Measurements from ENCODE around the gene PID1. TPM values are rescaled to one million over a fixed set of nuclear protein-coding genes. Genes with fewer than 3 reads are reported as not detected.

PID1 gene
- polyA plus RNA-seq, 4 donors, result 4.9 to 26.0 (median 14.6) TPM

GRCh38 chr2:229254206-229254605 is 16.9 kb downstream of the PID1 start:
- no peaks in the 10 kb centered on the region for H3K36me3 ChIP-seq (ENCODE audit: control insufficient read depth in 3 of 3, insufficient read depth in 2 of 3, low read depth in 1 of 3, low read length in 3 of 3)
- no peak overlapping the region for H3K27ac ChIP-seq (ENCODE audit: low read depth in 1 of 3, low read length in 2 of 3)
- H3K27me3 ChIP-seq (ENCODE audit: control insufficient read depth in 3 of 3, insufficient read depth in 3 of 3, low read length in 3 of 3), result no peaks in the 10 kb centered on the region
- 45 to 64% (median 55%) methylated on average over 4 of the region's 4 CpGs for WGBS, 3 donors
- H3K4me1 ChIP-seq (ENCODE audit: control insufficient read depth in 3 of 3, insufficient read depth in 2 of 3, low read depth in 1 of 3, low read length in 2 of 3), result no peaks in the 10 kb centered on the region
- H3K9me3 ChIP-seq (ENCODE audit: control insufficient read depth in 2 of 2, insufficient read depth in 1 of 2, low read depth in 1 of 2, low read length in 1 of 2), result no peaks in the 10 kb centered on the region
- FAIRE-seq, result no peak
- H3K4me3 ChIP-seq (ENCODE audit: low read depth in 1 of 3, low read length in 3 of 3), result no peak overlapping the region
- DNase-seq, result no peak

DNA sequence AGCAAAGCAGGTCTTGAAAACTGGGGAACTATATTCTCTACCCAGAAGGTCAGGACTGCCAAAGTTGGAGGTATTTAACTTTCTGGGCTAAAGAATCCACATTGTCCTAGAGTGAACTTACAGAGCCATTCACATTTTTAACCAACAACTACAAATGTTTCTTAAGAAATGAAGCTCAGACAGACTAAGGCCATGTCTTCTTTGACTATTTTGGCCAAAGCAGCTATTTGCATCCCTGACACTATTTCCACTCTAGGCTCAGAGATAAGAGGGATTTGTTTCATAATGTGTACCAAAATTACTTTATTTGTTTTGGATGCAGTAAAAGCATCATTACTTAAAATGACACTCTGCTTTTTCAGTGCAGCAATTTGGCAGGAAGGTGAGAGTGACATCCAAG is 18.1 kb downstream of the PID1 start:
- Histone ChIP-seq H3K9me3 (ENCODE audit: control insufficient read depth in 2 of 2, insufficient read depth in 1 of 2, low read depth in 1 of 2, low read length in 1 of 2) (no peaks in the 10 kb centered on the region), H3K4me1 (ENCODE audit: control insufficient read depth in 3 of 3, insufficient read depth in 2 of 3, low read depth in 1 of 3, low read length in 2 of 3) (no peaks in the 10 kb centered on the region), H3K36me3 (ENCODE audit: control insufficient read depth in 3 of 3, insufficient read depth in 2 of 3, low read depth in 1 of 3, low read length in 3 of 3) (no peaks in the 10 kb centered on the region), H3K27me3 (ENCODE audit: control insufficient read depth in 3 of 3, insufficient read depth in 3 of 3, low read length in 3 of 3) (no peaks in the 10 kb centered on the region), H3K27ac (ENCODE audit: low read depth in 1 of 3, low read length in 2 of 3) (no peak overlapping the region), H3K4me3 (ENCODE audit: low read depth in 1 of 3, low read length in 3 of 3) (no peak overlapping the region)
- FAIRE-seq (no peak), DNase-seq (no peak)

GRCh38 chr2:229252280-229252679 is 18.8 kb downstream of the PID1 start:
- no peaks in the 10 kb centered on the region for H3K27me3 ChIP-seq (ENCODE audit: control insufficient read depth in 3 of 3, insufficient read depth in 3 of 3, low read length in 3 of 3)
- no peak overlapping the region for H3K4me3 ChIP-seq (ENCODE audit: low read depth in 1 of 3, low read length in 3 of 3)
- DNase-seq (no peak), FAIRE-seq (no peak)
- no peaks in the 10 kb centered on the region for H3K4me1 ChIP-seq (ENCODE audit: control insufficient read depth in 3 of 3, insufficient read depth in 2 of 3, low read depth in 1 of 3, low read length in 2 of 3)
- no peak overlapping the region for H3K27ac ChIP-seq (ENCODE audit: low read depth in 1 of 3, low read length in 2 of 3)
- 64 to 71% (median 69%) methylated on average over 1 of the region's 1 CpG for WGBS, 3 donors
- no peaks in the 10 kb centered on the region for H3K9me3 ChIP-seq (ENCODE audit: control insufficient read depth in 2 of 2, insufficient read depth in 1 of 2, low read depth in 1 of 2, low read length in 1 of 2)
- no peaks in the 10 kb centered on the region for H3K36me3 ChIP-seq (ENCODE audit: control insufficient read depth in 3 of 3, insufficient read depth in 2 of 3, low read depth in 1 of 3, low read length in 3 of 3)

DNA sequence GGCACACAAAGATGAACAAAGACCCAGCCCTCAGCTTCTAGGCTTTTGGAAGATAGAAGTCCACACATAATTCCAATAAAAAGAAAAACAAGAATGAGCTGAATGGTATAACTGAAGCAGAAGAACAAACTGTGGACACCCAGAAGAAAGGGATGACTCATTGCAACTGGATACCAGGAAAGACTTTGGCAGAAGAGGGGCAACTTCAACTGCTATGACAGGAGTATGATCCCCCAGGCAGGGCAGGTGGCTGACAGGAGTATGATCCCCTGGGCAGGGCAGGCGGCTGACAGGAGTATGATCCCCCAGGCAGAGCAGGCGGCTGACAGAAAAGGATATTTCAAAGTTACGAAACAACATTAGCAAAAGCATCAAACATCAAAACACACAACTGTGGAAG is 21.6 kb downstream of the PID1 start:
- no peak for FAIRE-seq
- H3K4me3 ChIP-seq (ENCODE audit: low read depth in 1 of 3, low read length in 3 of 3), result no peak overlapping the region
- H3K4me1 ChIP-seq (ENCODE audit: control insufficient read depth in 3 of 3, insufficient read depth in 2 of 3, low read depth in 1 of 3, low read length in 2 of 3), result no peaks in the 10 kb centered on the region

DNA sequence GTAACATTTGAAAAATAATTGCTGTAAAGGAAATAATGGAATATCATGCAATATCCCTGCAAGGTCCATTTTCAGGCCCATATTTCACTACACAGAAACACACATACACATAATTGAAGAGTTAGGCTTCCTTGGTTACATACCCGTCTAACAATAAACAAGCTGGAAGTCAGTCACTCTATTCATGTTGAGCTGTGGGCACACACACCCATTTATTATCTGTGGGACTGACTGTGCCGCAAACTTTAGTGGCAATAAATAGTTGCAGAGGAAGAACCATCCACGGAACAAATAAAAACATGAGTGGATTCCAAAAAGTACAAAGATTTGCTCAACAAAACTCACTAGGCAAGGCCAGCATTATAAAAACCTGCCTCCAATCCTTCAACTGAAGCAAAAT is 24.8 kb downstream of the PID1 start:
- Histone ChIP-seq H3K27me3 (ENCODE audit: control insufficient read depth in 3 of 3, insufficient read depth in 3 of 3, low read length in 3 of 3) (no peaks in the 10 kb centered on the region), H3K4me3 (ENCODE audit: low read depth in 1 of 3, low read length in 3 of 3) (no peak overlapping the region), H3K27ac (ENCODE audit: low read depth in 1 of 3, low read length in 2 of 3) (no peak overlapping the region), H3K9me3 (ENCODE audit: control insufficient read depth in 2 of 2, insufficient read depth in 1 of 2, low read depth in 1 of 2, low read length in 1 of 2) (peaks cover 0 to 15% of the 10 kb centered on the region in 2 donors), H3K36me3 (ENCODE audit: control insufficient read depth in 3 of 3, insufficient read depth in 2 of 3, low read depth in 1 of 3, low read length in 3 of 3) (no peaks in the 10 kb centered on the region), H3K4me1 (ENCODE audit: control insufficient read depth in 3 of 3, insufficient read depth in 2 of 3, low read depth in 1 of 3, low read length in 2 of 3) (no peaks in the 10 kb centered on the region)
- FAIRE-seq (no peak), DNase-seq (no peak)
- 83 to 87% (median 84%) methylated on average over 3 of the region's 3 CpGs for WGBS, 3 donors

More for the DNA sequence above, 21.6 kb downstream of the PID1 start:
- WGBS, 3 donors, result 87 to 95% (median 93%) methylated on average over 3 of the region's 3 CpGs
- Histone ChIP-seq H3K27me3 (ENCODE audit: control insufficient read depth in 3 of 3, insufficient read depth in 3 of 3, low read length in 3 of 3) (no peaks in the 10 kb centered on the region), H3K9me3 (ENCODE audit: control insufficient read depth in 2 of 2, insufficient read depth in 1 of 2, low read depth in 1 of 2, low read length in 1 of 2) (no peaks in the 10 kb centered on the region), H3K36me3 (ENCODE audit: control insufficient read depth in 3 of 3, insufficient read depth in 2 of 3, low read depth in 1 of 3, low read length in 3 of 3) (no peaks in the 10 kb centered on the region), H3K27ac (ENCODE audit: low read depth in 1 of 3, low read length in 2 of 3) (no peak overlapping the region)
- DNase-seq, result no peak

GRCh38 chr2:229244975-229245374 is 26.1 kb downstream of the PID1 start:
- H3K36me3 ChIP-seq (ENCODE audit: control insufficient read depth in 3 of 3, insufficient read depth in 2 of 3, low read depth in 1 of 3, low read length in 3 of 3), result no peaks in the 10 kb centered on the region
- no peaks in the 10 kb centered on the region for H3K27me3 ChIP-seq (ENCODE audit: control insufficient read depth in 3 of 3, insufficient read depth in 3 of 3, low read length in 3 of 3)
- 84 to 90% (median 86%) methylated on average over 2 of the region's 2 CpGs for WGBS, 3 donors
- no peaks in the 10 kb centered on the region for H3K4me1 ChIP-seq (ENCODE audit: control insufficient read depth in 3 of 3, insufficient read depth in 2 of 3, low read depth in 1 of 3, low read length in 2 of 3)
- no peak for FAIRE-seq
- H3K27ac ChIP-seq (ENCODE audit: low read depth in 1 of 3, low read length in 2 of 3), result no peak overlapping the region
- peaks cover 0 to 15% of the 10 kb centered on the region in 2 donors for H3K9me3 ChIP-seq (ENCODE audit: control insufficient read depth in 2 of 2, insufficient read depth in 1 of 2, low read depth in 1 of 2, low read length in 1 of 2)
- no peak for DNase-seq
- no peak overlapping the region for H3K4me3 ChIP-seq (ENCODE audit: low read depth in 1 of 3, low read length in 3 of 3)

DNA sequence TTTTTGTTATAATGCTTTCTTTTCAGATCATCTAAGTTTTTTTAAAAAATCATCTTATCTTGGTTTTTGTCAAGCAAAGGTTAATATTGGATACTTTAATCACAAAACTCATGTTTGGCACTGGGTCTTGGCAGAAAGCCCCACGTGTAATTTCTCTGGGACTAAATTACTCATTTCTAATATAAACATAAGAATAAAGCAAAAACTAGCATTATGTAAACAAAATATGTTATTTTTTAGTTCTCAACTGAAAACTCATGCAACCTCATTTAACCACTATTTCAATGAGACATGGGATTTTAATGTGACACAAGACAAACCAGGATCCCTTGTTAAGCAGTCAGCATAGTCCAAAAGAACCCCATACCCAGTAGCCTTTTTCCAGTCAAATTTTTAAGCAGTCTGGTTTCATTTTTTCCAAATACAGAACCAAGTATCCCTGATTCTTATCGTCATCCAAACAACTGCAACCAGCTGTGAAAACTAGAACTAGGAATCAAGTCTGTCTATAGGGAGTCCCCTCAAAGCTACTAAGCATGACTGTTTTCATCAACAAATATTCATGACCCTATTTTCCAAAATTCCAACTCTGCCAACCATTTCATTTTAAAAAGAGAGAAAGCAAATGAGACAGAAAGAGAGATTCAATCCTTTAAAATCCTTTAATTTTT is 27.1 kb downstream of the PID1 start:
- Histone ChIP-seq H3K4me3 (ENCODE audit: low read depth in 1 of 3, low read length in 3 of 3) (no peak overlapping the region), H3K9me3 (ENCODE audit: control insufficient read depth in 2 of 2, insufficient read depth in 1 of 2, low read depth in 1 of 2, low read length in 1 of 2) (peaks cover 0 to 15% of the 10 kb centered on the region in 2 donors), H3K27ac (ENCODE audit: low read depth in 1 of 3, low read length in 2 of 3) (no peak overlapping the region), H3K27me3 (ENCODE audit: control insufficient read depth in 3 of 3, insufficient read depth in 3 of 3, low read length in 3 of 3) (no peaks in the 10 kb centered on the region), H3K4me1 (ENCODE audit: control insufficient read depth in 3 of 3, insufficient read depth in 2 of 3, low read depth in 1 of 3, low read length in 2 of 3) (no peaks in the 10 kb centered on the region), H3K36me3 (ENCODE audit: control insufficient read depth in 3 of 3, insufficient read depth in 2 of 3, low read depth in 1 of 3, low read length in 3 of 3) (no peaks in the 10 kb centered on the region)
- DNase-seq, result no peak
- 45 to 67% (median 60%) methylated on average over 2 of the region's 2 CpGs for whole genome bisulfite sequencing, 3 donors
- no peak for FAIRE-seq

- no peaks in the 10 kb centered on the region for H3K27me3 ChIP-seq (ENCODE audit: control insufficient read depth in 3 of 3, insufficient read depth in 3 of 3, low read length in 3 of 3)
- H3K36me3 ChIP-seq (ENCODE audit: control insufficient read depth in 3 of 3, insufficient read depth in 2 of 3, low read depth in 1 of 3, low read length in 3 of 3), result no peaks in the 10 kb centered on the region
- H3K4me1 ChIP-seq (ENCODE audit: control insufficient read depth in 3 of 3, insufficient read depth in 2 of 3, low read depth in 1 of 3, low read length in 2 of 3), result no peaks in the 10 kb centered on the region
- H3K4me3 ChIP-seq (ENCODE audit: low read depth in 1 of 3, low read length in 3 of 3), result no peak overlapping the region
- FAIRE-seq (no peak), DNase-seq (no peak)
- peaks cover 0 to 15% of the 10 kb centered on the region in 2 donors for H3K9me3 ChIP-seq (ENCODE audit: control insufficient read depth in 2 of 2, insufficient read depth in 1 of 2, low read depth in 1 of 2, low read length in 1 of 2)
- H3K27ac ChIP-seq (ENCODE audit: low read depth in 1 of 3, low read length in 2 of 3), result no peak overlapping the region
These were observed 30.0 kb downstream of the PID1 start for GRCh38 chr2:229240984-229241491.

- DNase-seq (no peak), FAIRE-seq (no peak)
- H3K27me3 ChIP-seq (ENCODE audit: control insufficient read depth in 3 of 3, insufficient read depth in 3 of 3, low read length in 3 of 3), result no peaks in the 10 kb centered on the region
- peaks cover 0 to 15% of the 10 kb centered on the region in 2 donors for H3K9me3 ChIP-seq (ENCODE audit: control insufficient read depth in 2 of 2, insufficient read depth in 1 of 2, low read depth in 1 of 2, low read length in 1 of 2)
- no peaks in the 10 kb centered on the region for H3K36me3 ChIP-seq (ENCODE audit: control insufficient read depth in 3 of 3, insufficient read depth in 2 of 3, low read depth in 1 of 3, low read length in 3 of 3)
- H3K4me3 ChIP-seq (ENCODE audit: low read depth in 1 of 3, low read length in 3 of 3), result no peak overlapping the region
- H3K27ac ChIP-seq (ENCODE audit: low read depth in 1 of 3, low read length in 2 of 3), result no peak overlapping the region
- H3K4me1 ChIP-seq (ENCODE audit: control insufficient read depth in 3 of 3, insufficient read depth in 2 of 3, low read depth in 1 of 3, low read length in 2 of 3), result no peaks in the 10 kb centered on the region
- WGBS, 3 donors, result 51 to 67% (median 55%) methylated on average over 2 of the region's 2 CpGs
These were observed 32.1 kb downstream of the PID1 start for GRCh38 chr2:229239021-229239420.
